CD14-positive monocyte (primary cell): ENCODE measurements around the gene BACE2. TPM values are rescaled to one million over a fixed set of nuclear protein-coding genes. Genes with fewer than 3 reads are reported as not detected.

Experiments used
- DNase-seq, 3 donors: peaks; one replicate each; pipeline ENCODE4 v3.0.0-alpha.2; 2011 to 2022
- H2AFZ ChIP-seq: 2 replicates; pipeline ENCODE4 v1.6.0; 2012; ENCODE audit warnings: mild to moderate bottlenecking, low read depth, low read length, inconsistent platforms; ENCODE audit not compliant: insufficient read depth, poor library complexity, severe bottlenecking
- H3K27ac ChIP-seq, 2 donors: 1 replicate in 1 of 2; 2 replicates in 1 of 2; pipeline ENCODE4 v1.5.1; 2012 to 2013; ENCODE audit warnings: low read length in 2 of 2, control low read depth in 1 of 2, inconsistent platforms in 1 of 2, low read depth in 1 of 2, mild to moderate bottlenecking in 1 of 2
- H3K27me3 ChIP-seq, 2 donors: one replicate each; pipeline versions ENCODE4 v1.6.0 to v1.6.1; 2011 to 2013; ENCODE audit warnings: low read length in 2 of 2; ENCODE audit not compliant: control insufficient read depth in 2 of 2, insufficient read depth in 2 of 2
- H3K36me3 ChIP-seq, 2 donors: replicated peaks in 1 of 2; 1 replicate in 1 of 2; 2 replicates in 1 of 2; pipeline versions ENCODE4 v1.5.1 to v1.6.1; 2012 to 2013; ENCODE audit warnings: low read length in 2 of 2, control low read depth in 1 of 2, inconsistent platforms in 1 of 2, mild to moderate bottlenecking in 1 of 2; ENCODE audit not compliant: insufficient read depth in 2 of 2, control insufficient read depth in 1 of 2
- H3K4me1 ChIP-seq, 2 donors: 1 replicate in 1 of 2; 2 replicates in 1 of 2; pipeline versions ENCODE4 v1.5.1 to v1.6.1; 2012 to 2013; ENCODE audit warnings: low read length in 2 of 2, control low read depth in 1 of 2, inconsistent platforms in 1 of 2, mild to moderate bottlenecking in 1 of 2, moderate library complexity in 1 of 2; ENCODE audit not compliant: insufficient read depth in 2 of 2, control insufficient read depth in 1 of 2
- H3K4me2 ChIP-seq: replicated peaks from 2 replicates; pipeline ENCODE3; 2012; ENCODE audit warnings: low read length, moderate library complexity, mild to moderate bottlenecking; ENCODE audit not compliant: poor library complexity, severe bottlenecking; ENCODE audit errors: extremely low read depth
- H3K4me3 ChIP-seq, 3 experiments: fragments of 200-600 bp in 1 of 3; sonication (generic) in 1 of 3; replicated peaks in 1 of 3; 1 replicate in 2 of 3; 2 replicates in 1 of 3; pipeline ENCODE4 v1.5.1; 2011 to 2013; ENCODE audit warnings: low read length in 3 of 3, mild to moderate bottlenecking in 3 of 3, control low read depth in 2 of 3, low read depth in 2 of 3, inconsistent platforms in 1 of 3, moderate library complexity in 1 of 3
- H3K79me2 ChIP-seq: 2 replicates; pipeline ENCODE4 v1.6.0; 2012; ENCODE audit warnings: mild to moderate bottlenecking, control low read depth, inconsistent platforms, low read length, moderate library complexity; ENCODE audit not compliant: insufficient read depth
- H3K9ac ChIP-seq: 2 replicates; pipeline ENCODE4 v1.6.0; 2017; ENCODE audit warnings: low read length, mild to moderate bottlenecking; ENCODE audit not compliant: insufficient read depth, poor library complexity, severe bottlenecking
- H3K9me3 ChIP-seq, 2 donors: replicated peaks in 1 of 2; 1 replicate in 1 of 2; 2 replicates in 1 of 2; pipeline versions ENCODE4 v1.5.1 to v1.6.1; 2012 to 2013; ENCODE audit warnings: low read length in 2 of 2, control low read depth in 1 of 2; ENCODE audit not compliant: control insufficient read depth in 1 of 2, insufficient read depth in 1 of 2
- H4K20me1 ChIP-seq: 2 replicates; pipeline ENCODE4 v1.6.0; 2012; ENCODE audit warnings: mild to moderate bottlenecking, low read length, control low read depth, moderate library complexity; ENCODE audit not compliant: insufficient read depth
- H3K27ac Mint-ChIP-seq, 7 donors: one replicate each; pipeline ENCODE4 v1.8.0; 2020; ENCODE audit warnings: mild to moderate bottlenecking in 7 of 7, mixed read lengths in 7 of 7, moderate library complexity in 6 of 7, inconsistent platforms in 2 of 7
- H3K27me3 Mint-ChIP-seq, 3 donors: one replicate each; pipeline ENCODE4 v1.8.0; 2021 to 2022; ENCODE audit warnings: low read depth in 3 of 3, mild to moderate bottlenecking in 3 of 3, mixed read lengths in 3 of 3, moderate library complexity in 3 of 3, inconsistent platforms in 1 of 3
- H3K36me3 Mint-ChIP-seq, 2 donors: one replicate each; pipeline ENCODE4 v1.8.0; 2020; ENCODE audit warnings: mixed read lengths in 2 of 2, inconsistent platforms in 1 of 2, mild to moderate bottlenecking in 1 of 2
- H3K4me1 Mint-ChIP-seq: one replicate; pipeline ENCODE4 v1.8.0; 2020; ENCODE audit warnings: mild to moderate bottlenecking, mixed read lengths
- H3K4me3 Mint-ChIP-seq, 2 donors: one replicate each; pipeline ENCODE4 v1.8.0; 2020; ENCODE audit warnings: mild to moderate bottlenecking in 2 of 2, mixed read lengths in 2 of 2, moderate library complexity in 1 of 2
- H3K9me3 Mint-ChIP-seq, 7 donors: one replicate each; pipeline ENCODE4 v1.8.0; 2020 to 2022; ENCODE audit warnings: mixed read lengths in 7 of 7, mild to moderate bottlenecking in 6 of 7, moderate library complexity in 6 of 7, inconsistent platforms in 2 of 7
- CTCF ChIP-seq: fragments of 200-600 bp; IDR thresholded peaks from one replicate; pipeline ENCODE4 v1.8.0; 2022; ENCODE audit warnings: antibody characterized with exemption, mild to moderate bottlenecking
- WGBS: methylation state at CpG from one replicate; pipeline ENCODE4 v1.1.5; 2013; ENCODE audit warnings: missing lambda C conversion rate; ENCODE audit not compliant: insufficient coverage; 5-methylcytosine and 5-hydroxymethylcytosine counted together
- intact Hi-C, 2 donors: fragments of 100-400 bp; cut with micrococcal nuclease; formaldehyde crosslinking; loops; one replicate each; pipeline versions ENCODE4 v1.15.0 to v1.15.1; 2023
- polyA plus RNA-seq, 3 donors: library from polyadenylated mRNA; depleted of rRNA in 1 of 3; unstranded in 2 of 3; stranded (reverse) in 1 of 3; fragments of 300-500 nt in 2 of 3; fragments of >200 nt in 1 of 3; fragmentation: Illumina TruSeq in 2 of 3; gene quantifications; 1 replicate in 2 of 3; 2 replicates in 1 of 3; pipeline ENCODE4 v1.2.3, GENCODE V29; 2012 to 2021

The BACE2 gene
- polyA plus RNA-seq, 3 donors, result 0.05 to 0.26 TPM; not detected in 1

DNA sequence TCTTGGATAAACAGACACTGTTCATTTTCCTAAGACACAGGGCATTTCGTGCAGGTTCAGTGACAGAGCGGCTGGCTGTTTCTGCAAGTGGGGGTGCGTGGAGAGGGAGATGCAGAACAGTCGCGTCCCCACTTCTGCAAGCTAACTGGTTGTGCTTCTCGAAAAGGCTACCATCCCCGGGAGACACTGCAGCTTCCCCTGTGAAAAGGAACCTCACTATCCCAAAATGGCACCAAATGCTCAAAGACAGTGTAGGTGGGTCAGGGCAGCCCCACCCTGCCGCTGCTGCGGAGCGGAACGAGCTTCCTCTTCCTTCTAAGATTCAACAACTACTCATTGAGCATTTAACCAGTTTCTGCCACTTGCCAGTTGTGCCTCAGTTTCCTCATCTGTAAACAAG is 19.2 kb upstream of the BACE2 start:
- H3K27ac ChIP-seq, result no peak overlapping the region
- H3K9ac ChIP-seq, result no peak overlapping the region
- no peak overlapping the region for H2AFZ ChIP-seq
- DNase-seq, result no peak
- peaks cover 3 to 20% (median 10%) of the 10 kb centered on the region in 7 donors for H3K9me3 Mint-ChIP-seq
- H3K4me1 Mint-ChIP-seq, result no peaks in the 10 kb centered on the region
- peaks cover 25 to 32% of the 10 kb centered on the region in 2 donors for H3K9me3 ChIP-seq
- no peaks in the 10 kb centered on the region for H4K20me1 ChIP-seq
- H3K36me3 ChIP-seq, result no peaks in the 10 kb centered on the region
- no peaks in the 10 kb centered on the region for H3K79me2 ChIP-seq
- H3K4me2 ChIP-seq, result no peak overlapping the region
- no peaks in the 10 kb centered on the region for H3K27me3 ChIP-seq
- H3K4me3 ChIP-seq, result no peak overlapping the region
- H3K36me3 Mint-ChIP-seq, result no peaks in the 10 kb centered on the region
- no peak overlapping the region for H3K4me3 Mint-ChIP-seq
- H3K27me3 Mint-ChIP-seq, result peaks cover 0 to 4% (median 2%) of the 10 kb centered on the region in 3 donors
- intact Hi-C loops, result no loop called here
- no peak for TF ChIP-seq CTCF
- H3K27ac Mint-ChIP-seq, result no peak overlapping the region
- WGBS, result 89% methylated on average over 10 of the region's 11 CpGs
- no peaks in the 10 kb centered on the region for H3K4me1 ChIP-seq

DNA sequence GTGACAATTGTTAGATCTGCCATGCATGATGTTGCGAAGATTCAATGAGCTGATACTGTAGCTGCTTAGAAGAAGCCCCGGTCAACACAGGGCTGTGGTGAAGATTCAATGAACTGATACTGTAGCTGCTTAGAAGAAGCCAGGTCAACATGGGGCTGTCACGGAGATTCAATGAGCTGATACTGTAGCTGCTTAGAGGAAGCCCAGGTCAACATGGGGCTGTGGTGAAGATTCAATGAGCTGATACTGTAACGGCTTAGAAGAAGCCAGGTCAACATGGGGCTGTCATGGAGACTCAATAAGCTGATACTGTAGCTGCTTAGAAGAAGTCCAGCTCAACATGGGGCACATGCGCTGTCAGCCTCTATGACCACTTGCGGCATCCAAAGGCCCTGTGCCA is 18.8 kb upstream of the BACE2 start:
- no peak overlapping the region for H2AFZ ChIP-seq
- Mint-ChIP-seq H3K4me3 (no peak overlapping the region), H3K9me3 (peaks cover 3 to 24% (median 11%) of the 10 kb centered on the region in 7 donors), H3K27me3 (peaks cover 0 to 5% (median 2%) of the 10 kb centered on the region in 3 donors), H3K27ac (no peak overlapping the region), H3K4me1 (no peaks in the 10 kb centered on the region), H3K36me3 (no peaks in the 10 kb centered on the region)
- no peak overlapping the region for H3K27ac ChIP-seq
- H3K36me3 ChIP-seq, result no peaks in the 10 kb centered on the region
- H3K4me1 ChIP-seq, result no peaks in the 10 kb centered on the region
- H3K79me2 ChIP-seq, result no peaks in the 10 kb centered on the region
- peaks cover 29 to 36% of the 10 kb centered on the region in 2 donors for H3K9me3 ChIP-seq
- no peak overlapping the region for H3K9ac ChIP-seq
- intact Hi-C loops, result no loop called here
- H3K4me2 ChIP-seq, result no peak overlapping the region
- WGBS, result 97% methylated on average over 6 of the region's 6 CpGs
- H4K20me1 ChIP-seq, result no peaks in the 10 kb centered on the region
- no peak overlapping the region for H3K4me3 ChIP-seq
- DNase-seq, result no peak
- no peak for TF ChIP-seq CTCF
- no peaks in the 10 kb centered on the region for H3K27me3 ChIP-seq
